Adipose tissue (tissue), 3 donors: Measurements from ENCODE around the gene PCGF5. TPM values are rescaled to one million over a fixed set of nuclear protein-coding genes. Genes with fewer than 3 reads are reported as not detected.
"Not testable (repeated sequence)": the region's sequence is repeated elsewhere in the genome, so short reads cannot be mapped to it uniquely, and the experiment has no call there.

Experiments
- H3K27ac ChIP-seq: one replicate; pipeline ENCODE4 v1.5.1; 2013; ENCODE audit warnings: low read depth, low read length
- WGBS, 3 donors: extraction: QIAGEN DNeasy Blood & Tissue Kit; methylation state at CpG; one replicate each; pipeline ENCODE4 v1.1.7; 2013; 5-methylcytosine and 5-hydroxymethylcytosine counted together
- polyA plus RNA-seq, 3 donors: library from polyadenylated mRNA; stranded (reverse); fragments of 200-250 nt; gene quantifications; one replicate each; pipeline ENCODE4 v1.2.3, GENCODE V29; 2013
- donor health status: healthy with polysubstance abuse.
- donor health status: Bipolar disorder and iron deficiency.
- donor health status: healthy.

Gene PCGF5
- polyA plus RNA-seq, 3 donors, result 12.5 to 30.4 (median 21.0) TPM

DNA sequence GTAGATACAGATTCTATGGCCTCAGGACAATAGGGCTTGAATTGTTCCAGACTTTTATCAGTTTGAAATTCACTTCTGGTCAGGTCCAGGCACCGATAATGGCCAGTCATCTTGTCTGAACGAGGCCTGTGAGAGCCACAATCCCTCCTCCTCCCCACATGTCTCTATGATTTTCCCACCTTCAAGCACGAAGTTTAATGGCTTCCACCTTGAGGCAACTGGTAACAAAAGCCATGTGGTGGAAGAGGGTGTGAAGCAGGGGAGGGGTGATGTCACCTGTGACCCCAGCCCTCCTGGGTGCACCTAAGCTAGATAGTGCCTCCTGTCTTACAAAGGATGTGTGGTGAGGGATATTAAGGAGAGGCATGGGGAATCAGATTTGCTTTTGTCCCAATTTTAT is 89.2 kb downstream of the PCGF5 start:
- 85 to 93% (median 90%) methylated on average over 3 of the region's 3 CpGs for WGBS, 3 donors
- H3K27ac ChIP-seq, result no peak overlapping the region

DNA sequence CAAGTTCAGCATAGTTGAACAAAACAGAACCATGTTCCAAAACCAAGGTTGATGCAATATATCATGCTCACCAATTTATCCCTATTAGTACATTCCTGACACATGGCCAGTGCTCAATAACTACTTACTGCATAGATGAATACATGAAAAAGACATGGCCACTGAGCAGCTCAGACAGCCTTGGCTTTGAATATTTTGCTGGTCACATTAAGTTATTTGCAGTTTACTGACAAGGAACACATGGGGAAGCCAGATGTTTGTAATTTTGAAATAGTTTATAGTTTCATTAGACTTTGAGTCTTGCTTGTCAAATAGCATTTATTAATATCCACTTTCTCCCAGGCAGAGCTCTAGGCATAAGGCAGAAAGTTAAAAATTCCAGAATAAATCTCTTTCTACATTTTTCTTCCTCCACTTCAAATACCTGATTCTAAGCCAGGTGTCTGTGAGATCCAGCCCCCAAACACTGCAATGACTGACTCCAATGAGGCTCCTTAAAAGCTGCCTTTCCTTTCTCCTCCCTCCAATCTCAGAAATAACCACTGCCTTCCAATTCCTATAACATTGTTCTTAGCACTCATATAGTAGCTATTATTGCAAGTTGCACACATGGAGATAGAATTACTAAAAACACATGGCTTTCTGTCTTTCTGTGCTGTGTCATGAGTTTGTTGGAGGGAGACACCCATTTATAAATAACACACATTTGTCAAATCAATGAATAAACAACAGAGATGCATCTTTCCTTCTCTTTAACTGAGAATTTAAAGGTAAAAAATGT is 91.3 kb downstream of the PCGF5 start:
- H3K27ac ChIP-seq, result no peak overlapping the region

- no peak overlapping the region for H3K27ac ChIP-seq
- WGBS, 3 donors, result 67 to 75% (median 75%) methylated on average over 2 of the region's 2 CpGs
These were observed 91.9 kb downstream of the PCGF5 start for GRCh38 chr10:91312382-91312733.

GRCh38 chr10:91313796-91314485 is 93.5 kb downstream of the PCGF5 start:
- H3K27ac ChIP-seq, result no peak overlapping the region
- WGBS, 3 donors, result 53 to 70% (median 60%) methylated on average over 6 of the region's 6 CpGs

- WGBS, 3 donors, result 53 to 68% (median 59%) methylated on average over 2 of the region's 2 CpGs
These were observed 96.0 kb downstream of the PCGF5 start for GRCh38 chr10:91316486-91316885.

DNA sequence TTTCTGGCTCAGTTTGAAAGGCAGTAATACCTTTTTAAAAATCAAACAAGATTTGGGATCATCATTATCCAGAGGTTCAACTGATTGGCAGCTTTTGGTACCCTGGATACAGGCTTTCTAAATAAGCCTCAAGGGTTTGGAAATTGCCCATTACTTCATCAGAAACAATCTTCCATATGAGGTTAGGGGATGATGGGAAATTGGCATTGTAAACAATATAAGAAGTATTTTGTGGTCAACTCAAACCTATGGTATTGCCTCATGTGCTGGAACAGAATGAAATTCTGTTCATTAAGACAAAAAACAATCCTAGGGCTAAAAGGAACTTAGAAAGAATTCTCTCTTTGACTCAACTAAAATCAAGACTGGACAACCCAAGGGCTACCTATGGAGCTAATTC is 97.1 kb downstream of the PCGF5 start:
- no peak overlapping the region for H3K27ac ChIP-seq

More at GRCh38 chr10:91316486-91316885, 96.0 kb downstream of the PCGF5 start:
- no peak overlapping the region for H3K27ac ChIP-seq

DNA sequence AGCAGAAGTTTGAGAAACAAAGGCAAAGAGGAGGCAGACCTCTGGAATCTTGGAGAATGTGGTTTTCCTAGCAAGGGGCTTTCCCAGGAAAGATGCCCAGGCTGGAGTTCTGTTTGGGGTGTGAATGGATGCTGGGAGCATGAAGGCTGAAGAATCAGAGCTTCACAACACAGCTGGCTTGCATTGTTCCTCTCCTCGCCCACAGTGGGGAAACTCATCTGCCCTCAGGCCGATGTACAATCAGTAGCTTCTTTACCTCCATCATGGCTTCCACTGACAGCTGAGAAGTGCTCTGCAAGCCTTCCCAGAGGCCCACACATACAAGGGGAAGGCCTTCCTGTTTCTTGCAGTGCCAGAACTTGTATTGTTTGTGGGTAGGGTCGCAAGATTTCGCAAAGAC is 98.9 kb downstream of the PCGF5 start:
- H3K27ac ChIP-seq, result no peak overlapping the region
- WGBS, 3 donors, result 91 to 92% (median 91%) methylated on average over 4 of the region's 4 CpGs

DNA sequence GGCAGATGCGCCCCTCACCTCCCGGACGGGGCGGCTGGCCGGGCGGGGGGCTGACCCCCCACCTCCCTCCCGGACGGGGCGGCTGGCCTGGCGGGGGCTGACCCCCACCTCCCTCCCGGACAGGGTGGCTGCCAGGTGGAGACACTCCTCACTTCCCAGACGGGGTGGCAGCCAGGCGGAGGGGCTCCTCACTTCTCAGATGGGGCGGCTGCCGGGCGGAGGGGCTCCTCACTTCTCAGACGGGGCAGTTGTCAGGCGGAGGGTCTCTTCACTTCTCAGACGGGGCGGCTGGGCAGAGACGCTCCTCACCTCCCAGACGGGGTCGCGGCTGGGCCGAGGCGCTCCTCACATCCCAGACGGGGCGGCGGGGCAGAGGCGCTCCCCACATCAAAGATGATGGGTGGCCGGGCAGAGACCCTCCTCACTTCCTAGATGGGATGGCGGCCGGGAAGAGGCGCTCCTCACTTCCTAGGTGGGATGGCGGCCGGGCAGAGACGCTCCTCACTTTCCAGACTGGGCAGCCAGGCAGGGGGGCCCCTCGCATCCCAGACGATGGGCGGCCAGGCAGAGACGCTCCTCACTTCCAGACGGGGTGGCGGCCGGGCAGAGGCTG is 102.9 kb downstream of the PCGF5 start:
- not testable (repeated sequence) for H3K27ac ChIP-seq
- WGBS, 3 donors, result 96 to 97% (median 96%) methylated on average over 30 to 42 of the region's 44 CpGs

DNA sequence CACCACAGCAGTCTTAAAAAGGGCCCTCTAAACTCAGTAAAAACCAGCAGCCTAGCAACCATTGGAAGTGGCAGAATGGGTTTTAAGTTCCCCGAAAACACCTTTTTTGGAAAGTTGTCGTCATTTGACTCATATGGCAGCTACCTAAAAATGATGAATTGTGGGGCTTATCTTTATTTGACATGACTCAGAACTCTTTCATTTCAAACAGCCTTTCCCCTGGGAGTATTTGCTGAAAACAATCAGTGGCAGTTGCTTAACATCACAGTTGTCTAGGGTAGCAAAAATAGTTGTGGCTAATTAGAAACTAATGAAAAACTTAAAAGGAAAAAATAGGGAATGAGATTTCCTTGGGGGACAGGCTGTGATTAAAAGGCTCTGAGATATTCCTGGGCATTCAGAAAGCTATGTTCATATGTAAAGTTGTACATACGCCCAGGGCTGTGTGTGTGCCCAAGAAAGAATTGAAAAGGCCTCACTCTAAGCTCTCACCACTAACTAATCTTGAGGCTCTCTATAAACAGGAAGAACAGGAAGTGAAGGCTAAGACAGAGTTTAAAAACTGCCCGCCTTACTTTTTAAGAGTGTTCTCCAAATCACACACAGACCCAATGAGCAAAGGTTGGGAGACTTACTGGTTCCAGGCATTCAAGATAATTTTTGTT is 108.0 kb downstream of the PCGF5 start:
- WGBS, 3 donors, result 89 to 93% (median 91%) methylated on average over 4 of the region's 4 CpGs
- no peak overlapping the region for H3K27ac ChIP-seq

Other genes starting within 250 kb of the PCGF5 start
- gene HECTD2, start 189.7 kb downstream of the PCGF5 start, polyA plus RNA-seq, result 1 to 10 TPM; 2.6 to 5.6 (median 3.5) TPM